Stomach (tissue), 4 donors: Measurements from ENCODE around the gene DLG5.

Experiments
- CTCF ChIP-seq, 7 experiments: fragments of 450-650 bp in 4 of 7; fragments of 200-600 bp in 3 of 7; sonication (generic) in 3 of 7; IDR thresholded peaks; one replicate each; pipeline ENCODE4 v1.5.1; 2016 to 2019; ENCODE audit warnings: antibody characterized with exemption in 7 of 7, control low read depth in 2 of 7, mild to moderate bottlenecking in 1 of 7
- EP300 ChIP-seq: sonication (generic); formaldehyde crosslinking; IDR thresholded peaks from one replicate; pipeline ENCODE4 v1.6.1; 2017; ENCODE audit warnings: antibody characterized with exemption
- POLR2AphosphoS5 ChIP-seq, 3 donors: sonication (generic); formaldehyde crosslinking; IDR thresholded peaks; one replicate each; pipeline ENCODE4 v1.6.1; 2016; ENCODE audit warnings: antibody characterized with exemption in 3 of 3

DNA sequence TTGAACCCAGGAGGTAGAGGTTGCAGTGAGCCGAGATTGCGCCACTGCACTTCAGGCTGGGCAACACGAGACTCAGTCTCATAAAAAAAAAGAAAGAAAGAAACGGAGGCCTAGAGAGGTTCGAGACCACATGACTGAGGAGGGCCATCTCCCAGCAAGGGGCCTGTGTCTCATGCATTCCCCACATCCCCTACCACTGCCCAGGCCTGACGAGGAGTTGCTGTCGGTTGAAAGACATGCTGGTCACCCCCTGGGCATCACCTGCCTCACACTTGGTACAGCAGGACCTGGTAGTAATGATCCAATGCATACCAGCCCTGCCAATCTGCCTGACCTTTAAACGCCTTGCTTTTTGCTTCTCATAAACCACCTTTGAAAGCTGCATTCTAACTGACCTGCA is 85.9 kb downstream of the DLG5 start:
- TF ChIP-seq POLR2AphosphoS5 (IDR thresholded peaks at IDR 0.05) (no peak), EP300 (no peak), CTCF (IDR thresholded peaks at IDR 0.05) (no peak)
